ENCODE measurements around the gene MRTFA.

DNA sequence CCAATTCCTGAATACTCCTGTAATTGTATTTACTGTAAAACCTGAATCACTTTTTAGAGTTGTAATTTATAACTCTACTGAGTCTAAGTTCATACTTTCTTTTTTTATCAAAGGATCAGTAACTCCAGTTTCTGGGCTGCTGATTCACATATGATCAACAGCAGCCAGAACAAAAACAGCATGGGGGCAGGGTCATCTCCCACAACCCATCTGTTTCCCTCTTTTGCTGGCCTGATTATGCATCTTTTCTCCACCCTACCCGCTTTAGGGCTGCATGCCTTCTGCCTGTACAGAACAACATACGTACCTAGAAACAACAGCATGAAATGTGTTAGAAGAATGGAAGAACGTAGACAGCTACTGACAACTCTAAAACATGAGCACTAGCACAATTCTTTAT lies 76.0 kb downstream of the MRTFA start:
- TF ChIP-seq, protein P1, sequence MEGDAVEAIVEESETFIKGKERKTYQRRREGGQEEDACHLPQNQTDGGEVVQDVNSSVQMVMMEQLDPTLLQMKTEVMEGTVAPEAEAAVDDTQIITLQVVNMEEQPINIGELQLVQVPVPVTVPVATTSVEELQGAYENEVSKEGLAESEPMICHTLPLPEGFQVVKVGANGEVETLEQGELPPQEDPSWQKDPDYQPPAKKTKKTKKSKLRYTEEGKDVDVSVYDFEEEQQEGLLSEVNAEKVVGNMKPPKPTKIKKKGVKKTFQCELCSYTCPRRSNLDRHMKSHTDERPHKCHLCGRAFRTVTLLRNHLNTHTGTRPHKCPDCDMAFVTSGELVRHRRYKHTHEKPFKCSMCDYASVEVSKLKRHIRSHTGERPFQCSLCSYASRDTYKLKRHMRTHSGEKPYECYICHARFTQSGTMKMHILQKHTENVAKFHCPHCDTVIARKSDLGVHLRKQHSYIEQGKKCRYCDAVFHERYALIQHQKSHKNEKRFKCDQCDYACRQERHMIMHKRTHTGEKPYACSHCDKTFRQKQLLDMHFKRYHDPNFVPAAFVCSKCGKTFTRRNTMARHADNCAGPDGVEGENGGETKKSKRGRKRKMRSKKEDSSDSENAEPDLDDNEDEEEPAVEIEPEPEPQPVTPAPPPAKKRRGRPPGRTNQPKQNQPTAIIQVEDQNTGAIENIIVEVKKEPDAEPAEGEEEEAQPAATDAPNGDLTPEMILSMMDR (IDR thresholded peaks at IDR 0.05 in 2 of 3, conservative IDR thresholded peaks at IDR 0.05 in 1 of 3; ENCODE audit: insufficient read depth in 2 of 3, low read depth in 1 of 3, low read length in 3 of 3), result no peak
- TF ChIP-seq SMARCB1 (IDR thresholded peaks at IDR 0.05; ENCODE audit: insufficient read length, low read depth), result no peak
